SK-N-MC (cell line): ENCODE measurements around the gene PSTPIP2.

Experiments used
- EZH2 ChIP-seq: fragments of 200-600 bp; sonication (generic); IDR thresholded peaks from one replicate; pipeline ENCODE4 v1.6.1; 2017; ENCODE audit warnings: antibody characterized with exemption
- FOXP2 ChIP-seq: optimal IDR thresholded peaks from 2 replicates; pipeline ENCODE3; 2011; ENCODE audit warnings: mild to moderate bottlenecking, moderate library complexity; ENCODE audit not compliant: insufficient read depth; ENCODE audit errors: extremely low read length, control extremely low read depth
- POLR2AphosphoS5 ChIP-seq: IDR thresholded peaks from 2 replicates; pipeline ENCODE4 v1.6.1; 2012; ENCODE audit warnings: mild to moderate bottlenecking, low read depth, low read length, borderline replicate concordance

DNA sequence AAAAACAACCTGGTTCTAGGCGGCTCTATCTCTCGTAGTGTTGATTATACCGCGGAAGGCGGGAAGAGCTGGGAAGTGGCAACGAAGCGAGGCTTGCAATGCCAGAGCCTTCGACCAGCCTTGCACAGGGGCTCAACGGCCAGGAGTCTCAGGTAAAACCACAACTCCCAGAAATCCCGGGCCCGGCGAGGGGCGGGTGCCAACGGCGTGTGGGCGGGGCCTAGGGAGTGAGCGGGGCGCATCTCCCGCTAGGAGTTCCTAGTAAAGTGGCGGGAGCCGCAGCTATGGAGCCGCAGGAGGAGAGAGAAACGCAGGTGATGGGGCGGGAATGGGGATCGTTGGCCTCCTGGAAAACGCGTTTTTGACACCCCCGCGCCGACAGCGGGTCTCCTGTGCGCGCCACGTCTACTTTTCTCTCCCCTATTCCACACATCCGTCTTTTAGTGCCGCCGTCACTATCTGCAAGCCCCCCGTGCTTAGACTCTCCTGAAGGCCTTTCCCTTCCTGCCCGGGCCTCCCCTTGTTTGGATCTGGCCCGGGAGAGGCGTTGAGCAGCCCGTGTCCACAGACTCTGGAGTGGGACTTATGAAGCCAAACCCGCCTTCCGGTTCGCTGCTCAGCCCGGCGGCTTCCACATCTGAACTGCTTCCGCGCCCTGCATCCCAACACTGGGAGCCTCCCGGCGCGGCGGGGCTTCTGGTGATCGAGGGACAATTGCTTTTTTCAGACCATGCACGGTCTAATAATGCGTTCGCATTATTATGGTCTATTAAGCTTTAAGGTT lies 32.3 kb upstream of the PSTPIP2 start, which contains the start of gene HAUS1:
- TF ChIP-seq POLR2AphosphoS5 (peak; percentile 86), EZH2 (no peak), FOXP2 (no peak)
